NCI-H1105 treated with DMSO at 0.1 percent for 48 hours (cell line): ENCODE data around the gene PTGFRN.

Experiments
- DNase-seq: peaks from one replicate; lab custom pipeline; 2025; lab: John Stamatoyannopoulos, UW

PTGFRN gene

DNA sequence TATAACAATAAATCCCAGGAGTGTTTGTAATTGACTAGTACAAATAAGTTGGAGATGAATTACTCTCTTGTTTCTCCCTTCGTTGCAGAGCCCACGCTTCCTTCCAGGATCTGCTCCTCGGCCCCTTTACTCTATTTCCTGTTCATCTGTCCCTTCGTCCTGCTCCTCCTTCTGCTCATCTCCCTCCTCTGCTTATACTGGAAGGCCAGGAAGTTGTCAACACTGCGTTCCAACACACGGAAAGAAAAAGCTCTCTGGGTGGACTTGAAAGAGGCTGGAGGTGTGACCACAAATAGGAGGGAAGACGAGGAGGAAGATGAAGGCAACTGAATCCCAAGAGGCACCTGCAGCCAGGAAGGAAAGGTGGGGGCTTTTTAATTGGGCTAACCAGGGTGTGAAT, 124.1 kb downstream of the PTGFRN start:
- no peak for DNase-seq

DNA sequence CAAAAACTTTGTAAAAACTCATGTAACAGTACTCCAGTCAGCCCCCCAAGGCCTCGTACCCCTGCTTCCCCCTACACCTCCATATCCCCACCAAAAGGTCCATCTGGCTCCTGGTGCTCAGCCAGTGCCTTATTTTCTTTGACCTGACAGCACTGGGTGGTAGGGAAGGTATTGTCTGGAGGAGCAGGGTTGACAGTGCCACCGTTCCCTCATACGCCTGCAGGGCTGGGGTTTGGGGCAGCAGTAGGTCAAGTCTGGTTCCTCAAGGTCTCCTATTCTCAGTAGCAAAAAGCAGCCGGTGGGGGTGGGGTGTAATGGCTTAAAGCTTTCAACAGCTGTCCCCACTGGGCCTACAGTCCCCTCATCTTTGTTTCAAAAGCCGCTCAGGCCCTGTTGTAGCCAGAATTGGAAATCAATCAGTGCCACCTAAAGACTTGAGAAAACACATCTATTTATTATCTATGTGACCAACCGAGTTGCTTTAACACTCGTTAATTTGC, 125.1 kb downstream of the PTGFRN start:
- DNase-seq: no peak

DNA sequence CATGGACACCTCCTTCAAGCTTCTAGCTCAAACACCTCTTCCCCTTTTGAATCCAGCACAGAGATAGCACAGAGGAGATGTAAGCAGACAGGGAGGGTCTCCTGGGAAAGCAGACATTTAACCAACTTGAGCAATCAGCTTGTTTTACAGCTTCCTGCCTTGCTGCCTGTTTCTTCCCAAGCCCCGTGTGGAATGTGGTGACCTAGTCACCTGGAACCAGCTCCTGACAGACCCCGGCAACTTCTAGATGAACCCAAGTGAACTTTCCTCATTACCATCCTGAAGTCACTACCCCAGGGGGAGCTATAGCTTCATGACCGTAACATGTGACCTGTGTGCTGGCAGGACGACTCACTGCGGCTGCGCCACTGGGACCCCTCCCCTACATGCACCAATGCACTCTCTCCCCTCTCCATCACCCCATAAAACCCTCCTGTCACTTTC, 126.3 kb downstream of the PTGFRN start:
- no peak for DNase-seq

DNA sequence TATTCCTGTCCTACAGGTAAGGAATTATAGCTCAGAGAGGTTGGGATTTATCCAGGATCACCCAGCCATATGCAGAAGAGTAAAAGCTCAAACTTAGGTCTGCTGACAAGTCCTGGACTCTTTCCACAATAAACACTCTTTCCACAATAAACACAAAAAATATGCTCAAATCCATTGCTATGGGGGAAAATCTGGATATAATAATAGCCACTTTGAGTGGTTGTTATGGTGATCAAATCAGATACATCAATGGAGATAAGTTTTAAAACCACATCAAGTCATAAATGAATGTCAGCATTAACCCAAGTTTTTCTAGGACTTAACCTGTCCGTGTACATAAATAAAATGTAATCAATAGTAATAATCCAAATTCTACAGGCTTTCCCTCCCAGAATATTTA, 128.1 kb downstream of the PTGFRN start:
- no peak for DNase-seq

DNA sequence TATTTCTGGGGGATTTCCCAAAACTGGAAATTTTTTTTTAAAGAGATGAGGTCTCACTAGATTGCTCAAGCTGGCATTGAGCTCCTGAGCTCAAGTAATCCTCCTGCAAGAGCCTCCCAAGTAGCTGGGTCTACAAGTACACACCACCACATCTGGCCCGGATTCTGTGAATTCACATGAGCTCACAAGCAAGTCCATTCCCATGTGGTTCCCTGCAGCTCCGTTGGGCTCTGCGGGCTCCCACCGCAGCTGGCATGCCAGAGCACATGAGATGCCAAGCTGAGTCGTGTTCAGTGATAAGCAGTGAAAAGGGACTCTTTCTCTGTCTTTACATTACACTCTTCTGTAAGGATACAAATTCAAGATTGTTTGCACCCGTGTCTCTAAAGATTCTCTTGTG, 128.5 kb downstream of the PTGFRN start:
- no peak for DNase-seq
